ENCODE measurements around the gene ETV3. TPM values are rescaled to one million over a fixed set of nuclear protein-coding genes. Genes with fewer than 3 reads are reported as not detected.

ETV3 gene
- total and polyA plus RNA-seq, 2 of the 8 experiments (the other 6 are each of a cell fraction or from before 2014, with no cell fraction given) = 6.0 to 23.8 TPM

DNA sequence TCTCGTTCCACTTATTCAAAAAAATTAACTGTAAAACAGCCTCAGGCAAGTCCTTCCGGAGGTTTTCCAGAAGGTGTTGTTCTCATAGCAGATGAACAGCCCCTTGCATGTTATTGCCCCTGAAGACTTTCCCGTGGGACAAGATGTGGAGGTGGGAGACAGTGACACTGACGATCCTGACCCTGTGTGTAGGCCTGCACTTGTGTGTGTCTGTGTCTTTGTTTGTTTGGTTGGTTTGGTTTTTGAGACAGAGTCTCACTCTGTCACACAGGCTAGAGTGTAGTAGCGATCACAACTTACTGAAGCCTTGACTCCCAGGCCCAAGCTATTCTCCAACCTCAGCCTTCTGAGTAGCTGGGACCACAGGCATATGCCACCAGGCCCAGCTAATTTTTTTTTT, 51.2 kb downstream of the ETV3 start:
- H2BK20ac ChIP-seq (ENCODE audit: low read length) = no peak overlapping the region
- ChIA-PET POLR2A (ENCODE audit: partially characterized antibody) (interaction anchor here (0.6 to 1.1 kb wide), 2 partner anchors 49 to 499 kb away, joined by 3 to 4 read pairs; no protein-coding TSS in a partner anchor), CTCF (ENCODE audit: partially characterized antibody) (interaction anchor here (0.5 to 7.7 kb wide), 12 partner anchors 14 to 116 kb away, joined by 3 to 218 read pairs (median 4); partner anchors contain the start of gene ETV3)
- H2AFZ ChIP-seq (ENCODE audit: low read length) = no peak overlapping the region
- no peak overlapping the region for H3K9ac ChIP-seq (replicated peaks in 1 of 4; ENCODE audit: extremely low read depth in 1 of 4, low read depth in 3 of 4, low read length in 3 of 4)
- no peak overlapping the region for H3K56ac ChIP-seq (replicated peaks; ENCODE audit: insufficient read length, low read depth, low read length)
- H3K27ac ChIP-seq (ENCODE audit: low read depth, low read length) = no peak overlapping the region
- H3K79me2 ChIP-seq (ENCODE audit: control insufficient read depth in 1 of 2, insufficient read depth in 2 of 2, low read length in 2 of 2) = no peaks in the 10 kb centered on the region
- no peak overlapping the region for H2BK15ac ChIP-seq (ENCODE audit: low read length)
- H3K18ac ChIP-seq (ENCODE audit: extremely low read depth, low read length) = no peak overlapping the region
- 94% methylated on average over 5 of the region's 5 CpGs; no CpG with 5 or more reads in 1 of the 2 experiments for WGBS, 2 experiments (ENCODE audit: extremely low coverage in 1 of 2, insufficient coverage in 1 of 2, insufficient read length in 1 of 2, insufficient replicate concordance in 2 of 2, low coverage in 1 of 2, low lambda C conversion rate in 2 of 2, missing lambda C conversion rate in 1 of 2)
- no peak overlapping the region for H4K5ac ChIP-seq (ENCODE audit: insufficient read length, low read depth, low read length)
- no peak overlapping the region for H2BK120ac ChIP-seq (replicated peaks; ENCODE audit: low read depth, low read length)
- no peak overlapping the region for H2AK5ac ChIP-seq (ENCODE audit: low read depth, low read length)
- H4K91ac ChIP-seq (replicated peaks; ENCODE audit: insufficient read length, low read length) = no peak overlapping the region
- H3K23me2 ChIP-seq (ENCODE audit: low read depth, low read length) = no peaks in the 10 kb centered on the region
- no peak overlapping the region for H2BK5ac ChIP-seq (ENCODE audit: low read depth, low read length)
- no peaks in the 10 kb centered on the region; a peak in 2 of 7 replicates for H3K27me3 ChIP-seq (replicated peaks in 1 of 4; ENCODE audit: control insufficient read depth in 3 of 4, extremely low read depth in 1 of 4, insufficient read depth in 3 of 4, low read length in 3 of 4)
- H4K20me1 ChIP-seq (replicated peaks in 1 of 2; ENCODE audit: control insufficient read depth in 1 of 2, insufficient read depth in 2 of 2, low read length in 2 of 2) = no peaks in the 10 kb centered on the region
- peaks cover 3 to 5% (median 3%) of the 10 kb centered on the region in 4 experiments; a peak in 4 of 7 replicates for H3K4me1 ChIP-seq (replicated peaks in 1 of 4; ENCODE audit: control insufficient read depth in 3 of 4, insufficient read depth in 4 of 4, low read length in 3 of 4)
- H3K14ac ChIP-seq (ENCODE audit: insufficient read length) = no peak overlapping the region
- peak in 1 of 2 experiments; percentile 23 for DNase-seq (ENCODE audit: low read depth in 1 of 2, low spot score in 2 of 2)
- no peaks in the 10 kb centered on the region for H3K36me3 ChIP-seq (ENCODE audit: control insufficient read depth in 2 of 4, insufficient read depth in 4 of 4, low read length in 3 of 4)
- no peak overlapping the region; the same call in 1 of the 2 replicates for H2BK12ac ChIP-seq (ENCODE audit: low read depth, low read length)
- no peaks in the 10 kb centered on the region for H3K79me1 ChIP-seq (ENCODE audit: low read depth, low read length)
- no peak overlapping the region for H3K4me2 ChIP-seq (ENCODE audit: insufficient read depth in 1 of 2, low read depth in 2 of 2, low read length in 2 of 2)
- H3K9me3 ChIP-seq (ENCODE audit: insufficient read depth in 2 of 2, low read depth in 1 of 2, low read length in 1 of 2) = no peaks in the 10 kb centered on the region
- no peak overlapping the region for H3K23ac ChIP-seq (ENCODE audit: insufficient read length)
- no peak for FAIRE-seq
- H4K8ac ChIP-seq (ENCODE audit: extremely low read depth, insufficient read depth, low read length) = no peak overlapping the region
- H3K4me3 ChIP-seq (ENCODE audit: extremely low read depth in 1 of 4, insufficient read depth in 2 of 4, low read depth in 3 of 4, low read length in 4 of 4) = no peak overlapping the region
- H3K4ac ChIP-seq (replicated peaks; ENCODE audit: insufficient read length, low read depth, low read length) = no peak overlapping the region
- TF ChIP-seq RBBP5 (IDR thresholded peaks at IDR 0.05; ENCODE audit: borderline replicate concordance, low read depth, low read length) (no peak), CEBPB (IDR thresholded peaks at IDR 0.05; ENCODE audit: low read depth, low read length) (no peak), BRCA1 (IDR thresholded peaks at IDR 0.05; ENCODE audit: low read depth, low read length) (no peak), TBP (IDR thresholded peaks at IDR 0.05; ENCODE audit: low read depth, low read length) (no peak), CTBP2 (IDR thresholded peaks at IDR 0.05; ENCODE audit: borderline replicate concordance, insufficient read depth, insufficient read length, low read length) (no peak), CBX8 (IDR thresholded peaks at IDR 0.05; ENCODE audit: borderline replicate concordance, low read depth, low read length) (no peak), KDM5A (IDR thresholded peaks at IDR 0.05; ENCODE audit: low read length) (no peak), EP300 (IDR thresholded peaks at IDR 0.05; ENCODE audit: borderline replicate concordance in 1 of 2, low read depth in 2 of 2, low read length in 2 of 2) (no peak), SUZ12 (IDR thresholded peaks at IDR 0.05; ENCODE audit: low read length) (no peak)
- TF ChIP-seq, protein P1, sequence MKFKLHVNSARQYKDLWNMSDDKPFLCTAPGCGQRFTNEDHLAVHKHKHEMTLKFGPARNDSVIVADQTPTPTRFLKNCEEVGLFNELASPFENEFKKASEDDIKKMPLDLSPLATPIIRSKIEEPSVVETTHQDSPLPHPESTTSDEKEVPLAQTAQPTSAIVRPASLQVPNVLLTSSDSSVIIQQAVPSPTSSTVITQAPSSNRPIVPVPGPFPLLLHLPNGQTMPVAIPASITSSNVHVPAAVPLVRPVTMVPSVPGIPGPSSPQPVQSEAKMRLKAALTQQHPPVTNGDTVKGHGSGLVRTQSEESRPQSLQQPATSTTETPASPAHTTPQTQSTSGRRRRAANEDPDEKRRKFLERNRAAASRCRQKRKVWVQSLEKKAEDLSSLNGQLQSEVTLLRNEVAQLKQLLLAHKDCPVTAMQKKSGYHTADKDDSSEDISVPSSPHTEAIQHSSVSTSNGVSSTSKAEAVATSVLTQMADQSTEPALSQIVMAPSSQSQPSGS (IDR thresholded peaks at IDR 0.05; ENCODE audit: low read length) = no peak
- TF ChIP-seq, protein P2, sequence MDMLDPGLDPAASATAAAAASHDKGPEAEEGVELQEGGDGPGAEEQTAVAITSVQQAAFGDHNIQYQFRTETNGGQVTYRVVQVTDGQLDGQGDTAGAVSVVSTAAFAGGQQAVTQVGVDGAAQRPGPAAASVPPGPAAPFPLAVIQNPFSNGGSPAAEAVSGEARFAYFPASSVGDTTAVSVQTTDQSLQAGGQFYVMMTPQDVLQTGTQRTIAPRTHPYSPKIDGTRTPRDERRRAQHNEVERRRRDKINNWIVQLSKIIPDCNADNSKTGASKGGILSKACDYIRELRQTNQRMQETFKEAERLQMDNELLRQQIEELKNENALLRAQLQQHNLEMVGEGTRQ (IDR thresholded peaks at IDR 0.05; ENCODE audit: low read length) = no peak

Data from H1 (cell line).